Mesendoderm (in vitro differentiated cells): ENCODE results near the gene ADGRG1.
"Not testable (repeated sequence)": the region's sequence is repeated elsewhere in the genome, so short reads cannot be mapped to it uniquely, and the experiment has no call there.

Experiments used
- DNase-seq: peaks from one replicate; pipeline ENCODE4 v3.0.0; 2013
- H2AK5ac ChIP-seq: 2 replicates; pipeline ENCODE4 v1.6.1; 2013; ENCODE audit warnings: low read length, inconsistent platforms
- H2BK120ac ChIP-seq: 2 replicates; pipeline ENCODE4 v1.6.1; 2013; ENCODE audit warnings: low read depth, mild to moderate bottlenecking, low read length, moderate library complexity, mixed read lengths
- H2BK15ac ChIP-seq: replicated peaks from 2 replicates; pipeline ENCODE4 v1.6.1; 2013; ENCODE audit warnings: low read depth, mild to moderate bottlenecking, moderate library complexity
- H2BK5ac ChIP-seq: 2 replicates; pipeline ENCODE4 v1.6.1; 2013; ENCODE audit warnings: low read length, inconsistent platforms
- H3K18ac ChIP-seq: 2 replicates; pipeline ENCODE4 v1.6.1; 2013; ENCODE audit warnings: mild to moderate bottlenecking, low read length, mixed read lengths
- H3K23ac ChIP-seq: one replicate; pipeline ENCODE4 v1.6.1; 2013; ENCODE audit warnings: low read length
- H3K27ac ChIP-seq: 2 replicates; pipeline ENCODE4 v1.5.1; 2013; ENCODE audit warnings: low read depth, mild to moderate bottlenecking, inconsistent platforms, low read length, moderate library complexity
- H3K27me3 ChIP-seq: 2 replicates; pipeline ENCODE4 v1.6.1; 2013; ENCODE audit warnings: low read length, control low read depth, mild to moderate bottlenecking, inconsistent platforms; ENCODE audit not compliant: insufficient read depth, poor library complexity
- H3K36me3 ChIP-seq: 2 replicates; pipeline ENCODE4 v1.6.1; 2013; ENCODE audit warnings: low read length, inconsistent platforms; ENCODE audit not compliant: control insufficient read depth, insufficient read depth
- H3K4ac ChIP-seq: one replicate; pipeline ENCODE4 v1.6.1; 2013; ENCODE audit warnings: low read depth, mild to moderate bottlenecking, low read length, moderate library complexity
- H3K4me1 ChIP-seq: 2 replicates; pipeline ENCODE4 v1.6.1; 2013; ENCODE audit warnings: low read depth, low read length, inconsistent platforms; ENCODE audit not compliant: control insufficient read depth
- H3K4me2 ChIP-seq: 2 replicates; pipeline ENCODE4 v1.6.1; 2013; ENCODE audit warnings: low read length
- H3K4me3 ChIP-seq: 2 replicates; pipeline ENCODE4 v1.5.1; 2013; ENCODE audit warnings: mild to moderate bottlenecking, low read length
- H3K56ac ChIP-seq: one replicate; pipeline ENCODE4 v1.6.1; 2013; ENCODE audit warnings: low read length
- H3K79me1 ChIP-seq: 2 replicates; pipeline ENCODE4 v1.6.1; 2013; ENCODE audit warnings: low read length, inconsistent platforms
- H3K79me2 ChIP-seq: 2 replicates; pipeline ENCODE4 v1.6.1; 2013; ENCODE audit warnings: mild to moderate bottlenecking, low read length; ENCODE audit not compliant: control insufficient read depth, insufficient read depth
- H3K9ac ChIP-seq: 2 replicates; pipeline ENCODE4 v1.6.1; 2013; ENCODE audit warnings: low read length, inconsistent platforms
- H4K5ac ChIP-seq: one replicate; pipeline ENCODE4 v1.6.1; 2013; ENCODE audit warnings: low read length
- H4K8ac ChIP-seq: one replicate; pipeline ENCODE4 v1.6.1; 2013; ENCODE audit warnings: low read depth, mild to moderate bottlenecking, control low read depth, low read length, moderate library complexity
- WGBS: extraction: QIAGEN DNeasy Blood & Tissue Kit; methylation state at CpG from one replicate; pipeline ENCODE4 v1.1.7; 2013; ENCODE audit warnings: low lambda C conversion rate, missing lambda C conversion rate; ENCODE audit not compliant: insufficient coverage; ENCODE audit errors: extremely low coverage; 5-methylcytosine and 5-hydroxymethylcytosine counted together

ADGRG1 gene

DNA sequence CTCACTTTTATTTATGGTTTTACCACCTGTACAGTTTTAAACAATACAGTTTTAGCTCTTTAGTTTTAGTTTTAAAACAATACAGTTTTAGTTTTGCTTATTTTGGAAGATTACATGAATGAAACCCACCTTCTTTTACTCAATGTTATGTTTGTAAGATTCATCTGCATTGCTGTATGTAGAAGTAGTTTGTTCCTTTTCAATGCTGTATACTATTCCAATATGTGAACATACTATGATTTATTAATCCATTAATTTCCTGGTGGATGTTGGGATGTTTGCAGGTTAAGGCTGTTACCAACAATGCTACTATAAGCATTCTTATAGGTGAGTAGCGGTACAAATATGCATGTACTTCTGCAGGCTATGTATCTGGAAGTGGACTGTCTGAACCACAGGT, 34.4 kb upstream of the ADGRG1 start:
- Histone ChIP-seq H3K18ac (no peak overlapping the region), H3K79me2 (no peaks in the 10 kb centered on the region), H3K4me3 (no peak overlapping the region), H3K4ac (no peak overlapping the region), H3K4me1 (no peaks in the 10 kb centered on the region), H4K5ac (no peak overlapping the region), H3K56ac (no peak overlapping the region), H4K8ac (no peak overlapping the region), H2BK120ac (no peak overlapping the region), H2BK15ac (no peak overlapping the region), H3K4me2 (no peak overlapping the region), H2BK5ac (no peak overlapping the region), H3K9ac (no peak overlapping the region), H3K23ac (no peak overlapping the region), H3K79me1 (no peaks in the 10 kb centered on the region), H2AK5ac (no peak overlapping the region), H3K27me3 (no peaks in the 10 kb centered on the region), H3K27ac (no peak overlapping the region), H3K36me3 (no peaks in the 10 kb centered on the region)
- no CpG with 5 or more reads among the region's 1 CpG for WGBS
- no peak for DNase-seq

- no peak overlapping the region for H3K23ac ChIP-seq
- H2BK120ac ChIP-seq: no peak overlapping the region
- no peak overlapping the region for H3K9ac ChIP-seq
- no peak overlapping the region for H2AK5ac ChIP-seq
- H3K79me1 ChIP-seq: no peaks in the 10 kb centered on the region
- no peak overlapping the region for H3K18ac ChIP-seq
- WGBS: no CpG with 5 or more reads among the region's 4 CpGs
- no peaks in the 10 kb centered on the region for H3K27me3 ChIP-seq
- H2BK15ac ChIP-seq: no peak overlapping the region
- H3K27ac ChIP-seq: no peak overlapping the region
- no peak overlapping the region for H3K4me2 ChIP-seq
- no peak overlapping the region for H4K5ac ChIP-seq
- no peak overlapping the region for H2BK5ac ChIP-seq
- no peaks in the 10 kb centered on the region for H3K36me3 ChIP-seq
- H3K56ac ChIP-seq: no peak overlapping the region
- H3K4me1 ChIP-seq: no peaks in the 10 kb centered on the region
- H3K4ac ChIP-seq: no peak overlapping the region
- no peaks in the 10 kb centered on the region for H3K79me2 ChIP-seq
- H3K4me3 ChIP-seq: no peak overlapping the region
- DNase-seq: no peak
- no peak overlapping the region for H4K8ac ChIP-seq
Measured at GRCh38 chr16:57594531-57595031, 33.8 kb upstream of the ADGRG1 start.

DNA sequence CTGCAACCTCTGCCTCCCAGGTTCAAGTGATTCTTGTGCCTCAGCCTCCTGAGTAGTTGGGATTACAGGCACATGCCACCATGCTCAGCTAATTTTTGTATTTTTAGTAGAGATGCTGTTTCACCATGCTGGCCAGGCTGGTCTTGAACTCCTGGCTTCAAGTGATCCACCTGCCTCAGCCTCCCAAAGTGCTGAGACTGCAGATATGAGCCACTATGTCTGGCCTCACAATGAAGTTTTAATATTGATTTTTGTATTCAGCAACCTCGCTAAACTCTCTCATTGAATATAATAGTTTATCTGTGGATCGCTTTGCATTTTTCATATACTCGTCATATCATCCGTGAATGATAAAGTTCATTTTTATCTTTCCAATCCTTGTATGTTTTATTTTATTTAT, 32.2 kb upstream of the ADGRG1 start:
- not testable (repeated sequence) for H3K56ac ChIP-seq, DNase-seq, H3K36me3 ChIP-seq, H3K4ac ChIP-seq, H2BK5ac ChIP-seq, H2BK15ac ChIP-seq, H3K23ac ChIP-seq, H3K27ac ChIP-seq, H2BK120ac ChIP-seq, H4K8ac ChIP-seq, H3K4me2 ChIP-seq, H2AK5ac ChIP-seq, H3K4me3 ChIP-seq, H3K4me1 ChIP-seq, H3K79me2 ChIP-seq, H3K27me3 ChIP-seq, H3K9ac ChIP-seq, H4K5ac ChIP-seq, H3K18ac ChIP-seq, H3K79me1 ChIP-seq
- WGBS: no CpG with 5 or more reads among the region's 4 CpGs

DNA sequence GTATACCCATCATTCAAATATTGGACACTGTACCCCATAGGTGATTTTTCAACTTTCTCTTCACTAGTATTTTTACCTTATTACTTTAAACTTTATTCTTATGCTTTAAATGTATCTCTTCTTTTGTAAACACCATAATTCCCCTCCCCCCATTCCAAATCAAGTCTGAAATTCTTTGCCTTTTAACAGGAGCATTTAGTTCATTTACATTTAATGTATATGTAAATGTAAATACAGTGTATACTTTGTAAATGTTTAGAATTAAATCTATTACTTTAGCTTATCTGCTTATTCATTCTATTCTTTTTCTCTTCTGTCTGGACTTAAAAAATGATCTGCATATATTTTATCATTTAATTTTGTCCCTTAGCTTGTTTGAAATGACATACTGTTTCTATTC, 30.0 kb upstream of the ADGRG1 start:
- Histone ChIP-seq H3K79me2 (no peaks in the 10 kb centered on the region), H3K18ac (no peak overlapping the region), H3K56ac (no peak overlapping the region), H2BK5ac (no peak overlapping the region), H4K8ac (no peak overlapping the region), H3K36me3 (no peaks in the 10 kb centered on the region), H3K23ac (no peak overlapping the region), H3K27ac (no peak overlapping the region), H3K4me1 (no peaks in the 10 kb centered on the region), H3K4me3 (no peak overlapping the region), H2BK120ac (no peak overlapping the region), H4K5ac (no peak overlapping the region), H3K27me3 (no peaks in the 10 kb centered on the region), H3K4ac (no peak overlapping the region), H2BK15ac (no peak overlapping the region), H3K4me2 (no peak overlapping the region), H2AK5ac (no peak overlapping the region), H3K79me1 (no peaks in the 10 kb centered on the region), H3K9ac (no peak overlapping the region)
- DNase-seq: no peak

DNA sequence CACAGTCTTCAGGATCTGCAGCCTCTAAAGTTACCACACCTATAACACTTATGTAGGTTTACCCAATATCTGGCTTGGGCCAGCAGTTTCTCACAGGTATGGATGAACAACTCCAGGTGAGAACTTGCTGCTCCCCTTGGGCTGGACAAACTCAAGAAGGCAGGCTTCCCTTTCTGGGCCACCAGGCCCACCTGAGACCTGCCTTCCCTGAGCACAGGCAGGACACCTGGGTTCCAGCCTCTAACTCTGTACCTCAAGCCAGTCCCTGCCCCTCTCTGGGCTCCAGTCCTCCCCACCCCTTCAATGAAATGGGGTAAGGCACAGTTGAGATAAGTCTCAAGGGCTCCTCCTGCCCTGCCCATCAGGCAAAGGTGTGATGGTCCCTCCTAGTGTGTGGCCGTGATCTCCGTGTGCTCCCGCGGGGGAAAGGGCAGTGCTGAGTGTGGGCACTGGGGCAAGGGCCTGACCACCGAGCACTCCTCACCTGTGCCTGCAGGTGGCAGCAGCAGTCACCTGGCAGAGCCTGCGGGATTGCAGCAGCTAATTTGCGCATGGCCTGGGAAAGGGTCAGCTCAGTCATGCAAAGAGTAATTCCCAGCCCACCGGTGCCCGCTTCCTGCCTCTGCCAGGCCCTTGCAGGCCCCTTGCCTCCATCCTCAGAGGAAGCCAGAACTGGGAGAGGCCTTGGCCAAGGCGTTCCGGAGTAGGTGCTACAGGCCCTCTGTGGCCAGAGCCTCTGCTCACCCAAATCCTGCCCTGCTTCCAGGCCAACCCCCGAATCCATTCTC, 28.2 kb upstream of the ADGRG1 start:
- Histone ChIP-seq H2BK120ac (no peak overlapping the region), H3K4me3 (no peak overlapping the region), H3K36me3 (no peaks in the 10 kb centered on the region), H3K4me1 (no peaks in the 10 kb centered on the region), H4K5ac (no peak overlapping the region), H2AK5ac (no peak overlapping the region), H3K79me2 (no peaks in the 10 kb centered on the region), H3K56ac (peak overlapping the region; percentile 51), H3K9ac (peak overlapping the region; percentile 18), H3K4ac (no peak overlapping the region), H3K27me3 (no peaks in the 10 kb centered on the region), H2BK5ac (no peak overlapping the region), H2BK15ac (no peak overlapping the region), H3K4me2 (no peak overlapping the region), H4K8ac (no peak overlapping the region), H3K79me1 (no peaks in the 10 kb centered on the region), H3K23ac (no peak overlapping the region), H3K27ac (no peak overlapping the region), H3K18ac (no peak overlapping the region)
- WGBS: no CpG with 5 or more reads among the region's 12 CpGs
- DNase-seq: peak; percentile 80
